Epithelial cell of esophagus (primary cell): ENCODE data around the gene PLBD1.
A peak's percentile ranks its signal among the peaks of the same experiment; 100 is the strongest.

Experiments
- DNase-seq: peaks from one replicate; pipeline ENCODE4 v3.0.0; 2010; ENCODE audit warnings: low read depth
- H3K4me3 ChIP-seq: 2 replicates; pipeline ENCODE4 v1.5.1; 2011; ENCODE audit warnings: mild to moderate bottlenecking, low read length, control low read depth
- CTCF ChIP-seq: IDR thresholded peaks from 2 replicates; pipeline ENCODE4 v1.5.1; 2011; ENCODE audit warnings: low read depth, mild to moderate bottlenecking, low read length, control low read depth, inconsistent platforms; ENCODE audit not compliant: insufficient read depth; ENCODE audit errors: missing control alignments

Gene PLBD1

GRCh38 chr12:14545144-14546124 lies 22.2 kb downstream of the PLBD1 start:
- DNase-seq = no peak
- no peak overlapping the region for H3K4me3 ChIP-seq
- no peak for TF ChIP-seq CTCF

GRCh38 chr12:14540801-14541462 lies 26.8 kb downstream of the PLBD1 start:
- TF ChIP-seq CTCF = no peak
- H3K4me3 ChIP-seq = no peak overlapping the region
- DNase-seq = peak; percentile 27

DNA sequence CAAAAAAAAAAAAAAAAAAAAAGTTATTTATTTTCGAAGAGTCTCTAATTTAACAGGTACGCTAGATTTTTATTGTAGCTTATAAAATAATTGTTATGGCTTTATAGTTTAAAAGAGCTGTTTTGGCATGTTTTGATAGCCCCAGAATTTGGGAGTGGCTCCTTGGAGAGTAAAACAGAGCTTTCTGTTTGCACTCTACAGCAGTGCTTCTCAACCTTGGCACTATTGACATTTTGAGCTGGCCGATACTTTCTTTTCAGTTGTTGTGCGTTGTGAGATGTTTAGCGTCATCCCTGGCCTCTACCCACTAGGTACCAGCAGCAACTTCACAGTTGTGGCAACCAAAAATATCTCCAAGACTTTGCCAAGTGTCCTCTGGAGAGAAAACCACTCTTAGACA lies 30.6 kb downstream of the PLBD1 start:
- DNase-seq = no peak
- H3K4me3 ChIP-seq = no peak overlapping the region
- no peak for TF ChIP-seq CTCF

- H3K4me3 ChIP-seq = no peak overlapping the region
- TF ChIP-seq CTCF = no peak
- no peak for DNase-seq
Measured at GRCh38 chr12:14532152-14532551, 35.5 kb downstream of the PLBD1 start.

- H3K4me3 ChIP-seq = no peak overlapping the region
- no peak for TF ChIP-seq CTCF
- DNase-seq = no peak
Measured at GRCh38 chr12:14525964-14526363, 41.7 kb downstream of the PLBD1 start.

DNA sequence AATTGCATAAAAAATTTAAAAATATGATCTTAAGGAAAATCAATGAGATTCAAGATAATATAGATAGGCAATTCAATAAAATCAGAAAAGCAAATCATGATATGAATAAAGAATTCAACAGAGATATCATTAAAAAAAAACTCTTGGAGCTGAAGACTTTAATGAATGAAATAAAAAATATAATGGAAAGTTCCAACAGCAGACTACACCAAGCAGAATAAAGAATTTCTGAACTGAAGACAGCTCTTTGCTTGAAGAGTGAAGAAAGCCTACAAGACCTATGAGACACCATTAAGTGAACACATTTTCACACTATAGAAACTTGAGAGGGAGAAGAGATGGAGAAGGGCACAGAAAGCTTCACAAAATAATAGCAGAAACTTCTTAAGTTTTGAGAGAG lies 45.9 kb downstream of the PLBD1 start:
- no peak overlapping the region for H3K4me3 ChIP-seq
- DNase-seq = no peak
- TF ChIP-seq CTCF = no peak

- no peak overlapping the region for H3K4me3 ChIP-seq
- peak; percentile 94 for DNase-seq
- TF ChIP-seq CTCF = no peak
Measured at GRCh38 chr12:14514946-14515345, 52.7 kb downstream of the PLBD1 start.
